Skeletal muscle tissue (tissue), 4 donors: Measurements from ENCODE around the gene GMEB2. TPM values are rescaled to one million over a fixed set of nuclear protein-coding genes. Genes with fewer than 3 reads are reported as not detected.

ENCODE experiments used
- H3K27ac ChIP-seq: one replicate; pipeline ENCODE4 v1.7.0; 2013; ENCODE audit warnings: mild to moderate bottlenecking, low read depth, low read length, inconsistent platforms
- H3K27me3 ChIP-seq, 3 donors: one replicate each; pipeline ENCODE4 v1.7.0; 2013; ENCODE audit warnings: low read length in 3 of 3; ENCODE audit not compliant: control insufficient read depth in 3 of 3, insufficient read depth in 3 of 3
- H3K36me3 ChIP-seq, 3 donors: one replicate each; pipeline ENCODE4 v1.7.0; 2013; ENCODE audit warnings: low read length in 3 of 3; ENCODE audit not compliant: control insufficient read depth in 3 of 3, insufficient read depth in 3 of 3
- H3K4me1 ChIP-seq, 3 donors: one replicate each; pipeline ENCODE4 v1.7.0; 2013; ENCODE audit warnings: low read length in 3 of 3, mild to moderate bottlenecking in 3 of 3; ENCODE audit not compliant: control insufficient read depth in 3 of 3, insufficient read depth in 3 of 3
- H3K4me3 ChIP-seq, 3 donors: one replicate each; pipeline ENCODE4 v1.7.0; 2013; ENCODE audit warnings: low read length in 3 of 3
- H3K9ac ChIP-seq, 3 donors: one replicate each; pipeline ENCODE4 v1.7.0; 2013; ENCODE audit warnings: low read length in 3 of 3, mild to moderate bottlenecking in 3 of 3, moderate library complexity in 2 of 3, low read depth in 1 of 3
- H3K9me3 ChIP-seq, 3 donors: one replicate each; pipeline ENCODE4 v1.7.0; 2013; ENCODE audit warnings: low read length in 3 of 3; ENCODE audit not compliant: control insufficient read depth in 3 of 3
- total RNA-seq: library from RNA; depleted of rRNA; stranded (reverse); fragments of >200 nt; gene quantifications from one replicate; pipeline ENCODE4 v1.2.3, GENCODE V29; 2014
- donor health status: Osteomylitis.

Gene GMEB2
- total RNA-seq, 1 donor from 2014 or later, result 5.7 TPM

- Histone ChIP-seq H3K9me3 (no peaks in the 10 kb centered on the region), H3K36me3 (peaks cover 0 to 4% (median 0%) of the 10 kb centered on the region in 3 donors)
Measured at GRCh38 chr20:63567136-63567385, 59.8 kb downstream of the GMEB2 start.

GRCh38 chr20:63566395-63567135 is 60.3 kb downstream of the GMEB2 start:
- H3K4me3 ChIP-seq, result no peak overlapping the region
- H3K9me3 ChIP-seq, result no peaks in the 10 kb centered on the region
- no peak overlapping the region for H3K27ac ChIP-seq
- no peak overlapping the region for H3K9ac ChIP-seq
- H3K27me3 ChIP-seq, result peaks cover 4 to 11% (median 4%) of the 10 kb centered on the region in 3 donors
- peaks cover 0 to 10% (median 0%) of the 10 kb centered on the region in 3 donors for H3K4me1 ChIP-seq
- peaks cover 0 to 4% (median 2%) of the 10 kb centered on the region in 3 donors for H3K36me3 ChIP-seq

More at GRCh38 chr20:63567136-63567385, 59.8 kb downstream of the GMEB2 start:
- H3K4me1 ChIP-seq, result peaks cover 0 to 10% (median 0%) of the 10 kb centered on the region in 3 donors
- no peak overlapping the region for H3K4me3 ChIP-seq
- H3K9ac ChIP-seq, result no peak overlapping the region
- H3K27ac ChIP-seq, result no peak overlapping the region
- peaks cover 4 to 11% (median 7%) of the 10 kb centered on the region in 3 donors for H3K27me3 ChIP-seq

GRCh38 chr20:63565699-63566335 is 61.1 kb downstream of the GMEB2 start:
- Histone ChIP-seq H3K9ac (no peak overlapping the region), H3K9me3 (no peaks in the 10 kb centered on the region), H3K4me1 (peaks cover 0 to 10% (median 0%) of the 10 kb centered on the region in 3 donors), H3K4me3 (no peak overlapping the region), H3K27me3 (peaks cover 4 to 11% (median 4%) of the 10 kb centered on the region in 3 donors), H3K36me3 (peaks cover 0 to 10% (median 3%) of the 10 kb centered on the region in 3 donors), H3K27ac (no peak overlapping the region)

GRCh38 chr20:63565021-63565698 is 61.7 kb downstream of the GMEB2 start:
- Histone ChIP-seq H3K4me1 (peaks cover 0 to 10% (median 0%) of the 10 kb centered on the region in 3 donors), H3K9me3 (no peaks in the 10 kb centered on the region), H3K27me3 (peaks cover 4 to 9% (median 4%) of the 10 kb centered on the region in 3 donors), H3K9ac (no peak overlapping the region), H3K27ac (no peak overlapping the region), H3K36me3 (peaks cover 0 to 10% (median 5%) of the 10 kb centered on the region in 3 donors), H3K4me3 (no peak overlapping the region)

GRCh38 chr20:63564036-63564810 is 62.7 kb downstream of the GMEB2 start:
- Histone ChIP-seq H3K9me3 (no peaks in the 10 kb centered on the region), H3K27me3 (peaks cover 3 to 4% (median 4%) of the 10 kb centered on the region in 3 donors), H3K9ac (no peak overlapping the region), H3K36me3 (peaks cover 0 to 10% (median 5%) of the 10 kb centered on the region in 3 donors), H3K4me1 (peaks cover 0 to 10% (median 0%) of the 10 kb centered on the region in 3 donors), H3K27ac (no peak overlapping the region), H3K4me3 (no peak overlapping the region)

- H3K4me1 ChIP-seq, result peaks cover 0 to 2% (median 0%) of the 10 kb centered on the region in 3 donors
- no peaks in the 10 kb centered on the region for H3K9me3 ChIP-seq
- H3K27me3 ChIP-seq, result peaks cover 0 to 2% (median under 1%) of the 10 kb centered on the region in 3 donors
- no peak overlapping the region for H3K9ac ChIP-seq
- H3K27ac ChIP-seq, result no peak overlapping the region
- H3K36me3 ChIP-seq, result peaks cover 0 to 10% (median 5%) of the 10 kb centered on the region in 3 donors
- no peak overlapping the region for H3K4me3 ChIP-seq
Measured at GRCh38 chr20:63563225-63563935, 63.5 kb downstream of the GMEB2 start.

- Histone ChIP-seq H3K27me3 (no peaks in the 10 kb centered on the region), H3K4me1 (no peaks in the 10 kb centered on the region), H3K27ac (no peak overlapping the region), H3K9ac (no peak overlapping the region), H3K4me3 (no peak overlapping the region), H3K9me3 (no peaks in the 10 kb centered on the region), H3K36me3 (peaks cover 0 to 10% (median 5%) of the 10 kb centered on the region in 3 donors)
Measured at GRCh38 chr20:63562461-63563224, 64.3 kb downstream of the GMEB2 start.

- Histone ChIP-seq H3K4me3 (no peak overlapping the region), H3K27ac (no peak overlapping the region), H3K27me3 (no peaks in the 10 kb centered on the region), H3K4me1 (no peaks in the 10 kb centered on the region), H3K36me3 (peaks cover 0 to 10% (median 5%) of the 10 kb centered on the region in 3 donors), H3K9me3 (no peaks in the 10 kb centered on the region), H3K9ac (no peak overlapping the region)
Measured at GRCh38 chr20:63561624-63562396, 65.1 kb downstream of the GMEB2 start.
